HG03064 (cell line): ENCODE data around the gene TRIM17.

Experiments used
- ATAC-seq: cut with Tn5 transposase; IDR thresholded peaks from one replicate; pipeline ENCODE4 v1.9.1; 2021; ENCODE audit warnings: low read depth; ENCODE audit not compliant: unreplicated experiment

Gene TRIM17

DNA sequence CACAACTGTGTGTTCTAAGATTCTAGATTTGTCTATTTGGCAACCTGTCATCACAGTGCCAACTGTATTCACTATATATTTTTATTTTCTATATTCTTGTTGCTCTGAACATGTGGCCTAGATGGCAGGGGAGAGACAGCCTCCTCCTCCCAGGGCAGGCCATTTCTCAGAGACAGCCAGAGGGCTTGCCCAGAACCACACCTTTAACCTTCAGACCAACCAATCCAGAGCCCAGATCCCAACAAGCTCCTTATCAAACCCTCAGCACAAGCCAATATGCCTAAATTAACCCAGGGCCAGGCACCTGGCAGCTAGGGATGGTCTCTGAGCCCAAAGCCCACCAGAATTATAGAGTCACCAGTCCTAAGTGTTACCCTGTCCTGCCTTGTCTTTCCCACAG lies 29.3 kb downstream of the TRIM17 start:
- no peak for ATAC-seq

DNA sequence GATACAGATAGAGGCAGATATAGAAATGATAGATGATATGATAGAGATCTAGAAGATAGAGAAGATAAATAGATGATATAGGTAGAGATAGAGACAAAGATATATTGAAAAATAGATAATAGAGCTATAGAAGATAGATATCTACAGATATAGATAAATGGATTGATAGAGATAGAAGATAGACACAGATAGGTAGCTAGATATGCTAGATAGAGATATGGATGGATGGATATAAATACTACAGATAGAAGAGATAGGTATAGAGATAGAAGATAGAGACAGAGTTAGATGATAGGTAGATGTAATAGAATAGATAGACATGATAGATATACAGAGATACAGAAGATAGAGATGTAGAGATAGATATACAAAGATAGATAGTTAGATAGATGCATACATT lies 31.4 kb downstream of the TRIM17 start:
- ATAC-seq: no peak

- ATAC-seq: no peak
Observed at GRCh38 chr1:228383773-228384172, 32.9 kb downstream of the TRIM17 start.

GRCh38 chr1:228381356-228381755 lies 35.3 kb downstream of the TRIM17 start:
- no peak for ATAC-seq

GRCh38 chr1:228379666-228380065 lies 37.0 kb downstream of the TRIM17 start:
- ATAC-seq: no peak

DNA sequence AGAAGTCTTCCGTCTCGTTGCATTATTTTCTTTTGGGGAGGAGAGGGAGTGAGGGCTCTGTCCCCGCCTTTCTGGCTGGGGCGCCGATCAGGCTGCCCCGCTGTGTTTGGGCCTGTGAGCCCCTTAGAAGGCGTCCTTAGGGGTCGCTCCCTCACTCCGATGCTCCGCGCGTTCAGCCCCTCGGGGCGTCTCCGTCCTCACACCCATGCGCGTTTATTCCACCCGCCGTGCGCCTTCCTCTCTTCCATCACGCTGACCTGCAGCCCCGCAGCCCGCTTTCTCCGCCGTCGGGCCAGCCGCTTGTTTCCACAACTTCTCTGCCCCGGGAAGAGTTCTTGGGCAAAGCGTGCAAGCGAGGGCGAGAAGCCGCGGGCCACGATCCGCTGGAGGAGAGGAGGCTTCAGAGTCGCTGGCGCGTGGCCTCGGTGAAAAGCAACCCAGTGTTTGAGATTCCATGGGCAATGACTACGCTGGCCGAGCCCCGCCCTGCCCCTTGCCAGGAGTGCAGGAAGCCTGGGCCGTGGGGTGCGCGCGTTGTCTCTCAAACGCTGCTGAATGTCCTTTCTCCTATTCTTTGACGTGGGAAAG lies 37.7 kb downstream of the TRIM17 start:
- no peak for ATAC-seq

GRCh38 chr1:228378090-228378872 lies 38.4 kb downstream of the TRIM17 start:
- no peak for ATAC-seq

DNA sequence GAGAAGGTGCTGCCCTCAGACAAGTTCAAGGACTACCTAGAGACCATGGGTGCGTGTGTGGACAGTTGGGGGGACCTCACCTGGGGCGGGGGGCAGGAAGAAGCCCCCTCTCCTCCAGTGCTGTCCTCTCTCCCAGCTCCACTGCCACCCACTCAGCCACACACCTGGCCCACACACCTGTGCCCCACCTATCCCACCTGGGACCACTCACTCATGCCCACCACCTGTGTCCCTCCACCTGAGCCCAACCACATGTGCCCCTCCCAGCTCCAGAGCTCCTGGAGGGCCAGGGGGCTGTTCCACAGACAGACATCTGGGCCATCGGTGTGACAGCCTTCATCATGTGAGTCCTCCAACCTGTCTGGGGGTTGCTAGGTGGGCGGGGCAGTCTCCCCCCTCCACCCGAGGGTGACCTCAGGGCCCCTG lies 39.0 kb downstream of the TRIM17 start:
- ATAC-seq: no peak

DNA sequence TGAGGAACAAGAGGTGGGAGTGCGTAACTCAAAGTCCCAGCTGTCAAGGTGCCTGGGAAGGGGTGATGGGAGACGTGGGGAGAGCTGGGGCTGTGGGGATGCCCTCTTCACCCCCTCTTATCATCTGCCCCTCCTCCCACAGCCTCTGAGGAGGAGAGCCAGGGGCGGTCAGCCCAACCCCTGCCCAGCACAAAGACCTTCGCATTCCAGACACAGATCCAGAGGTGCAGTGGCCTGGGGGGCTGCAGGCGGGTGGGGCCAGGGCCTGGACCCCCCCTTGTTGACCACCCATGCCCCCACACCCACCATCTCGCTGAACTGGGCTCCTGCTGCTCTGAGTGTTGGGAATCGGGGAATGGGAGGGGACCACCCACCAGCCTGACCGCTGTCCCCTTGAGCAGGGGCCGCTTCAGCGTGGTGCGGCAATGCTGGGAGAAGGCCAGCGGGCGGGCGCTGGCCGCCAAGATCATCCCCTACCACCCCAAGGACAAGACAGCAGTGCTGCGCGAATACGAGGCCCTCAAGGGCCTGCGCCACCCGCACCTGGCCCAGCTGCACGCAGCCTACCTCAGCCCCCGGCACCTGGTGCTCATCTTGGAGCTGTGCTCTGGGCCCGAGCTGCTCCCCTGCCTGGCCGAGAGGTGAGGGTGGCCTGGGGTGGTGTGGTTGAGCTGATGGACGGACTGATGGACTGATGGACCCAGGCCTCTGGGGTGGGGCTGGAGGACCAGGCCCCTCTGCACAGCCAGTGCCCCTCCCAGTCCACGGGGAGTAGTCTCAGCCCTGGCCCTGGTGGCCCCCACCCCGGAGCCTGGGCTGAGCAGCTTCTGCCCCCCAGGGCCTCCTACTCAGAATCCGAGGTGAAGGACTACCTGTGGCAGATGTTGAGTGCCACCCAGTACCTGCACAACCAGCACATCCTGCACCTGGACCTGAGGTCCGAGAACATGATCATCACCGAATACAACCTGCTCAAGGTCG lies 39.7 kb downstream of the TRIM17 start:
- no peak for ATAC-seq

GRCh38 chr1:228376262-228376628 lies 40.4 kb downstream of the TRIM17 start:
- ATAC-seq: no peak

- ATAC-seq: no peak
Observed at GRCh38 chr1:228375578-228376261, 40.9 kb downstream of the TRIM17 start.

GRCh38 chr1:228374711-228375577 lies 41.7 kb downstream of the TRIM17 start:
- ATAC-seq: no peak

- no peak for ATAC-seq
Observed at GRCh38 chr1:228373681-228374571, 42.7 kb downstream of the TRIM17 start.

- no peak for ATAC-seq
Observed at GRCh38 chr1:228373004-228373680, 43.5 kb downstream of the TRIM17 start.

DNA sequence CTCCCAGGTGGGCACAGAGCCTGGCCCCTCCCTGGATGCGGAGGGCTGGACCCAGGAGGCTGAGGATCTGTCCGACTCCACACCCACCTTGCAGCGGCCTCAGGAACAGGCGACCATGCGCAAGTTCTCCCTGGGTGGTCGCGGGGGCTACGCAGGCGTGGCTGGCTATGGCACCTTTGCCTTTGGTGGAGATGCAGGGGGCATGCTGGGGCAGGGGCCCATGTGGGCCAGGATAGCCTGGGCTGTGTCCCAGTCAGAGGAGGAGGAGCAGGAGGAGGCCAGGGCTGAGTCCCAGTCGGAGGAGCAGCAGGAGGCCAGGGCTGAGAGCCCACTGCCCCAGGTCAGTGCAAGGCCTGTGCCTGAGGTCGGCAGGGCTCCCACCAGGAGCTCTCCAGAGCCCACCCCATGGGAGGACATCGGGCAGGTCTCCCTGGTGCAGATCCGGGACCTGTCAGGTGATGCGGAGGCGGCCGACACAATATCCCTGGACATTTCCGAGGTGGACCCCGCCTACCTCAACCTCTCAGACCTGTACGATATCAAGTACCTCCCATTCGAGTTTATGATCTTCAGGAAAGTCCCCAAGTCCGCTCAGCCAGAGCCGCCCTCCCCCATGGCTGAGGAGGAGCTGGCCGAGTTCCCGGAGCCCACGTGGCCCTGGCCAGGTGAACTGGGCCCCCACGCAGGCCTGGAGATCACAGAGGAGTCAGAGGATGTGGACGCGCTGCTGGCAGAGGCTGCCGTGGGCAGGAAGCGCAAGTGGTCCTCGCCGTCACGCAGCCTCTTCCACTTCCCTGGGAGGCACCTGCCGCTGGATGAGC lies 44.3 kb downstream of the TRIM17 start:
- ATAC-seq: no peak

DNA sequence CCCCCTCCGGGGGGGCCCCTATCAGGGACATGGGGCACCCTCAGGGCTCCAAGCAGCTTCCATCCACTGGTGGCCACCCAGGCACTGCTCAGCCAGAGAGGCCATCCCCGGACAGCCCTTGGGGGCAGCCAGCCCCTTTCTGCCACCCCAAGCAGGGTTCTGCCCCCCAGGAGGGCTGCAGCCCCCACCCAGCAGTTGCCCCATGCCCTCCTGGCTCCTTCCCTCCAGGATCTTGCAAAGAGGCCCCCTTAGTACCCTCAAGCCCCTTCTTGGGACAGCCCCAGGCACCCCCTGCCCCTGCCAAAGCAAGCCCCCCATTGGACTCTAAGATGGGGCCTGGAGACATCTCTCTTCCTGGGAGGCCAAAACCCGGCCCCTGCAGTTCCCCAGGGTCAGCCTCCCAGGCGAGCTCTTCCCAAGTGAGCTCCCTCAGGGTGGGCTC lies 44.9 kb downstream of the TRIM17 start:
- ATAC-seq: no peak
